Fibroblast of the aortic adventitia (primary cell): ENCODE results near the gene CAPG. TPM values are rescaled to one million over a fixed set of nuclear protein-coding genes. Genes with fewer than 3 reads are reported as not detected.

ENCODE experiments used
- DNase-seq: peaks from one replicate; pipeline ENCODE4 v3.0.0-alpha.2; 2010; ENCODE audit warnings: low read depth
- H3K4me3 ChIP-seq: 2 replicates; pipeline ENCODE4 v1.5.1; 2011; ENCODE audit warnings: low read depth, mild to moderate bottlenecking, control low read depth, low read length, moderate library complexity
- total RNA-seq: library from RNA; depleted of rRNA; stranded (reverse); fragments of >200 nt; gene quantifications from 2 replicates; pipeline ENCODE4 v1.2.3, GENCODE V29; 2012; ENCODE audit warnings: low replicate concordance
- TF ChIP-seq, protein P1 (sequence below): IDR thresholded peaks from 2 replicates; pipeline ENCODE4 v1.5.1; 2011; ENCODE audit warnings: mild to moderate bottlenecking, low read length, control low read depth, inconsistent platforms; ENCODE audit not compliant: insufficient read depth

Gene CAPG
- total RNA-seq, 1 donor: 131 TPM

GRCh38 chr2:85400541-85401463 lies 9.4 kb downstream of the CAPG start:
- TF ChIP-seq, protein P1, sequence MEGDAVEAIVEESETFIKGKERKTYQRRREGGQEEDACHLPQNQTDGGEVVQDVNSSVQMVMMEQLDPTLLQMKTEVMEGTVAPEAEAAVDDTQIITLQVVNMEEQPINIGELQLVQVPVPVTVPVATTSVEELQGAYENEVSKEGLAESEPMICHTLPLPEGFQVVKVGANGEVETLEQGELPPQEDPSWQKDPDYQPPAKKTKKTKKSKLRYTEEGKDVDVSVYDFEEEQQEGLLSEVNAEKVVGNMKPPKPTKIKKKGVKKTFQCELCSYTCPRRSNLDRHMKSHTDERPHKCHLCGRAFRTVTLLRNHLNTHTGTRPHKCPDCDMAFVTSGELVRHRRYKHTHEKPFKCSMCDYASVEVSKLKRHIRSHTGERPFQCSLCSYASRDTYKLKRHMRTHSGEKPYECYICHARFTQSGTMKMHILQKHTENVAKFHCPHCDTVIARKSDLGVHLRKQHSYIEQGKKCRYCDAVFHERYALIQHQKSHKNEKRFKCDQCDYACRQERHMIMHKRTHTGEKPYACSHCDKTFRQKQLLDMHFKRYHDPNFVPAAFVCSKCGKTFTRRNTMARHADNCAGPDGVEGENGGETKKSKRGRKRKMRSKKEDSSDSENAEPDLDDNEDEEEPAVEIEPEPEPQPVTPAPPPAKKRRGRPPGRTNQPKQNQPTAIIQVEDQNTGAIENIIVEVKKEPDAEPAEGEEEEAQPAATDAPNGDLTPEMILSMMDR: no peak
- DNase-seq: no peak
- no peak overlapping the region for H3K4me3 ChIP-seq

DNA sequence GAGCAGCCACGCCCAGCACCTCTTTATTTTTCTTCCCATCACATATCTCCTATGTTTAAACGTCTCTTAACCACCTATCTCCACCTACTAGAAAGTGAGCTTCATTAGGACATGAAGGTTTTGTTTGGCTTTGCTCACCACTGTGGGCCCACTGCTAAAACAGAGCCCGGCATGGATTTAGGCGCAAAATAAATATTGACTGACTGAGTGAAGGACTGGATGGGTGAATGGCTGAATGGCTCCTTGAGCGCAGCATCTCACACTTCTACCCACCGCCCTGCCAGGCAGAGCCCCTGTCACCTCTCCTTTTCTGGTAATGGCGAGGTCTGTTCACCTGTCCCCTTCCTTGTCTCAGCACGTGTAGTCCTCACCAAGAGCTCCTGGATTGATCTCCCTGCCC lies 10.1 kb downstream of the CAPG start:
- no peak overlapping the region for H3K4me3 ChIP-seq

DNA sequence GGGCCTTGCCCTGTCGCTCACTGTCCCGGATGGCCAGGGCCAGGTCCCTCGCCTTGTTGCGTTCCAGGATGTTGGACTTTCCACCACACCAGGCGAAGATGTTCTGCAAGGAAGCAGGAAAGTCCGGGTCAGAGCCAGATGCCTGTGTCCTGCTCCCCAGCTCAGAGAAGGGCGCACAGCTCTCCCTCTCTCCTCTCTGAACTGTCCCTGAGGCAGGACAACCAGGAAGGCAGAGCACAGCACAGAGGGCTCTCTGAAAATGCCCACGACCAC lies 11.0 kb downstream of the CAPG start:
- H3K4me3 ChIP-seq: no peak overlapping the region

More for the DNA sequence above, 10.1 kb downstream of the CAPG start:
- TF ChIP-seq, protein P1: no peak
- no peak for DNase-seq

DNA sequence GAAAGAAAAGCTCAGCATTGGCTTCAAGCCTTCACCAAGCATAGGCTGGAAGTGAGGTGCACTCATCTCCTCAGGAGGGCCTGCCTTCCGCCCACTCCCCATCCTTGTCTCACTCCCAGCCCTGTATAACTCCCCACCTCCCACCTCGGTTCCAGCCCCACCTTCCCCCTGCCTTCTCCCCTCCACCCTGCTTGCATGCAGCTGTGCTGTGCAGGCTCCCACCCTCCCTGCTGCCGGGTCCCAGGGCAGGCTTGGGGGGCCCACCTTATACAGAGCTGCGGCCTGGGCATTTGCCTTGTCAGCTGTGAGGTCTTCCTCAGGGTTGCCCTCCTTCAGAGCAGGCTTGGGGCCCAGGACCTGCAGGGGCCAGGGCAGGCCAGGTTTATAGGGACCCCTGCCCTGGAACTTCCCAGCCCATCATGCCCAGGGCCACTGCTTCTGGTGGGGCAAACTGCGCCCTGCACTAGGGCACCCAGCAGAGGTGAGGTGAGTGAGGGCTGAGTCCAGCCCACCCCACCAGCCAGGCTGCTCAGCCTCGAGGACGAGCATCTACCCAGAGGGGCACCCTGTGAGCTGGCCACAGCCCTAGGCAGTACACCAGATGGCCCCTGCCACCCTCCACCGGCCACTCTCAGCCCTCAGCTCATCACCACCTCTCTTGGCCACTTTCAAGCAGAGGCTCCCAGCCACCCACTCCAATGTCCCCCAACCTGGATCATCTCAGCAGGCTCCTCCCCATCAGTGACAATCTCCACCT lies 11.6 kb downstream of the CAPG start:
- no peak for DNase-seq
- TF ChIP-seq, protein P1: no peak
- no peak overlapping the region for H3K4me3 ChIP-seq

More for the DNA sequence above, 11.0 kb downstream of the CAPG start:
- no peak for DNase-seq
- TF ChIP-seq, protein P1: no peak

DNA sequence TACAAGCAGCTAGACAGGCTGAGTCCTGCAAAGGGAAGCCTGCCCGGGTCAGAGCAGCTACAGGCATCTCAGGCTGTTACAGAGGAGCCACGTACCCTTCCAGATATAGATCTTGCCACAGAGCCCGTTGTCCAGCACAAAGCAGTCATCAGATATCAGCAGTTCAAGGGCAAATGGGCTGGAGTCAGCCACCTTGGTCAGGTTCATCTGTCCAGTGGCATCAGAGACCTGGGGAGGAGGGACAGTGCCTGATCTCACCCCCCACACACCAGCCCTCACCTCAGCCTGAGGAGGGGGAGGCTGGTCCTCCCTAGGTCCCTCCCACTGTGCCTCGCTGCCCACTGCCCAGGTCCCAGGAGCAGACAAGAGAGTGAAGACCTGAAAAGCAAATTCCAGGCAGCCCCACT lies 12.2 kb downstream of the CAPG start:
- H3K4me3 ChIP-seq: no peak overlapping the region
- DNase-seq: no peak
- TF ChIP-seq, protein P1: no peak

- no peak for DNase-seq
- TF ChIP-seq, protein P1: no peak
- no peak overlapping the region for H3K4me3 ChIP-seq
These were observed 13.4 kb downstream of the CAPG start for GRCh38 chr2:85396531-85397470.
